ENCODE data around the gene KIAA1549.
"Not testable (repeated sequence)": the region's sequence is repeated elsewhere in the genome, so short reads cannot be mapped to it uniquely, and the experiment has no call there.

Gene KIAA1549

DNA sequence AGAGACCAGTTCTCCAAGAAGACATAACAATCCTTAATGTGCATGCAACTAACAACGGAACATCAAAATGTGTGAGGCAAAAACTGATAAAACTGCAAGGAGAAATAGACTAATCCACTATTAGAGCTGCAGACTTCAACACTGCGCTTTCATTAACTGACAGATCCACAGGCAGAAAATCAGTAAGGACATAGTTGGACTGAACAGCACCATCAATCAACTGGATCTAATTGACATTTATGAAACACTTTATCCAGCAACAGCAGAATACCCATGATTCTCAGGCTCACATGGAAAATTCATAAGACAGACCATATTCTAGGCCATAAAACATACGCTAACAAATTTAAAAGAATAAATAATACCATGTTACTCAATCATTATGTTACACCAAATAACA lies 161.6 kb downstream of the KIAA1549 start:
- DNase-seq (ENCODE audit: low read depth in 1 of 2, low spot score in 1 of 2): no peak

- no peak for DNase-seq (ENCODE audit: low read depth in 1 of 2, low spot score in 1 of 2)
Measured at GRCh38 chr7:138816650-138817049, 164.5 kb downstream of the KIAA1549 start.

- DNase-seq (ENCODE audit: low read depth in 1 of 2, low spot score in 1 of 2): no peak
Measured at GRCh38 chr7:138814816-138815332, 166.3 kb downstream of the KIAA1549 start.

DNA sequence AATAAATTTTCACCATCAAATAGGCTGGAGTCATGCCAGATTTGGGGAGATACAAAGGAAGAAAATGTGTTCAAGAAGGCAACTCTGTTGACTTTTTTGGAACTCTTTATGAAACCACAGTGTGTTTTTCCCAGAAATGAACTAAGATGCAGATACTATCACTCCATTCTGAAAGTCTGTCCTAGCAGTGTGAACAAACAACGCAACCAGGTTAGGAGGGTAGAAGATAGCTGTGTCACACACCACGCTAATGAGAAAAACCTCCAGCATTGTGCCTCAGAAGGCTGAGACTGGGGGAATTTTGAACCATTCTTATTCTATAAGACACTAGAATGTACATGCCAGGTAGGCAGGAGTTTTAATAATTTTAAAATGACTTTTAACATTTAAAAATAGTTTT lies 167.2 kb downstream of the KIAA1549 start:
- no peak for DNase-seq (ENCODE audit: low read depth in 1 of 2, low spot score in 1 of 2)

DNA sequence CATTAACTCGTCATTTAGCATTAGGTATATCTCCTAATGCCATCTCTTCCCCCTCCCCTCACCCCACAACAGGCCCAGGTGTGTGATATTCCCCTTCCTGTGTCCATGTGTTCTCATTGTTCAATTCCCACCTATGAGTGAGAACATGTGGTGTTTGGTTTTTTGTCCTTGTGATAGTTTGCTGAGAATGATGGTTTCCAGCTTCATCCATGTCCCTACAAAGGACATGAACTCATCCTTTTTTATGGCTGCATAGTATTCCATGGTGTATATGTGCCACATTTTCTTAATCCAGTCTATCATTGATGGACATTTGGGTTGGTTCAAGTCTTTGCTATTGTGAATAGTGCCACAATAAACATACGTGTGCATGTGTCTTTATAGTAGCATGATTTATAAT lies 169.9 kb downstream of the KIAA1549 start:
- not testable (repeated sequence) for DNase-seq (ENCODE audit: low read depth in 1 of 2, low spot score in 1 of 2)

DNA sequence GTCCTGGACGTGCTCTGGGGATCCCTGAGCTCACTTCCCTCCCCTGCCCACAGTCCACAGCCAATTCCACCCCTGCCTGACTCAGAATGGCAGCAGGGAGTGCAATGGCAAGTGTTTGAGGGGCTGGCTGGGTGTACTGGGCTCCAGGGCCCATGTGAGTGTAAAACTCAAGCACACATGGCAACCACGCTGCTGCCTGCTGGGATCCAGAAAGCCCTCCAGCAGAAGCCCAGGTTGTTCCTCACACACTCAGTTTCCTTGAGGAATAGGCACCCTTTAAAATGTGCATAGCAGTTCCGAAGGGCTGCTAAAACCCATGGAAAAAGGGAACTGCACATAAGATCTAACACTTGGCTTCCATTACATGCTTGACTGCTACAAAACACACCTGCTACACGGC lies 171.8 kb downstream of the KIAA1549 start:
- no peak for DNase-seq (ENCODE audit: low read depth in 1 of 2, low spot score in 1 of 2)

GRCh38 chr7:138804618-138805017 lies 176.6 kb downstream of the KIAA1549 start:
- DNase-seq (ENCODE audit: low read depth in 1 of 2, low spot score in 1 of 2): no peak

DNA sequence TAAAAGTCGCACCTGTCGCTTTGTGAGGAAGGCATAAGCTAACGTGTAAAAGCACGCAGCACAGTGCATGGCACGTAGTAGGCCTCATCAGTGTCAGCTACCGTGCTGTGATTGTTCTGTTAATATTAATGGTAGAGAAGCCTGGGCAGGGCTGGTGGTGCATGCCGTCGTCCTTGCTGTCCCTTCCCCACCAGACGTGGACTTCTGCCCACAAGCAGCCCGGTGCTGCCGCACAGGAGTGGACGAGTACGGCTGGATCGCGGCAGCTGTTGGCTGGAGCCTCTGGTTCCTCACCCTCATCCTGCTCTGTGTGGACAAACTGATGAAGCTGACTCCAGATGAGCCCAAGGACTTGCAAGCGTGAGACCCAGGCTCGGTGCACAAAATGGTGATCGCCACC lies 178.5 kb downstream of the KIAA1549 start:
- DNase-seq (ENCODE audit: low read depth in 1 of 2, low spot score in 1 of 2): no peak

DNA sequence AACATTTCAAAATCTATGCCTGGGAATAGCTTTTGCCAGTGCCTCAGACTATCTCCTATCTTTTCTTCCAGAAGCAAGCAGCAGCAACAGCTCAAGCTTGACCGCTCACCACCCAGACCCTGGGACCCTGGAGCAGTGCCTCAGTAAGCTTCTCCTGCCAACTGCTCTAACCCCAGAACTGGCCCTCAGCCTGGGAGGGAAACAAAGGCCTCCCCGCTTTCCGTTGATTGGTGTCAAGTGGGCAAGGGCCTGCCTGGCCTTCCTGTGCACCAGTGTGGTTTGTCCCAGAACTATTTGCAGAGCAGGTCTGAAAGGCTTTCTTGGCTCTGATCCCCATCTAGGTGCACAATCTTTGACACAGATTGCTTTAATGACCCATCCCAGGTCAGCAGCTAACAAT lies 179.9 kb downstream of the KIAA1549 start:
- DNase-seq (ENCODE audit: low read depth in 1 of 2, low spot score in 1 of 2): no peak

DNA sequence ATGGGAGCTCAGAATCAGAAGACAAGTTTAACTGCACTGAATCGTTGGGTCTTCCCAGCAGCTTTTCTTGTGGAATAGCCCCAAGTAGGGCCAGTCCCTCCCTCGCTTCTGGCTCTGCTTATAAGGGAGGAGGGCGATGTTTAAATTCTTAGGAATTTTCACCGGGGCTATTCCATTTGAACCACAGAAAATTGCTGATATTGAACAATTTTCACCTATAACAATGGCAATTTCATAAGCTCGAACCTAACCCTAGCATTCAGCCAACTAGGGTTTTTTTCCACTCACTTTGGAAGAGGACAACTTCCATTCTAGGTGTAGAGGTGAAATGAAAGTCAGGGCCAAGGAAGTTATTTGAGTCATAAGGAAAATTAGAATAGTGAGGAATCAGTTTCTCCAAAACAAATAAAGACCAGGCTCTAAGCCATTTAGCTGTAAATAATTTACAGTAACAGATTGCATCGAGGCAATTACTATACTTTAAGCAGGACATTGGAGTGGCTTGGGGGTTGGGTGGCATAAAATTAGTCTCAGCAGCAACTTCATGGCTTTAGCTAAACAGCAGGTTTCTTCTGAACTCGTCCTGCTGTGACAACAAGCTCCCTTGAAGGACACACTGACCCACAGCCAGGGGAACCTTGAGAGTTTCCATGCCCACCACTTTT lies 181.7 kb downstream of the KIAA1549 start:
- DNase-seq (ENCODE audit: low read depth in 1 of 2, low spot score in 1 of 2): no peak

DNA sequence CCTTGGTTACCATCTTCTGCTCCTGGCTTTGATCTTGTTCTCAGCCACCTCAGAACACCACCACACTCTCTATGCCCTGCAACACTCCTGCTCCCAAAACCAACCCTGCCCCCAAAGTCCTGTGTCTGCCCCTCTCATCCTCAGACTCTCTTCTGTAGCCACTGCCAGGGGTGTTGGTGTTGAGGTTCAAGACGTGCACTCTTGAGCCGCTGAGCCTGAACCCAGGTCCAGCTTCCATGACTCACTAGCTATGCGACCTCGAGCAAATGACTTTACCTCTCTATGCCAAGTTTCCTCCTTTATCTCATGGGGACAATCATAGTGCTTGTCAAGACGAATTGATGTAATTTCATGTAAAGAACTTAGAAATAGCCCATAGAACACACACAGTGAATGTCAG lies 182.4 kb downstream of the KIAA1549 start:
- DNase-seq (ENCODE audit: low read depth in 1 of 2, low spot score in 1 of 2): no peak

DNA sequence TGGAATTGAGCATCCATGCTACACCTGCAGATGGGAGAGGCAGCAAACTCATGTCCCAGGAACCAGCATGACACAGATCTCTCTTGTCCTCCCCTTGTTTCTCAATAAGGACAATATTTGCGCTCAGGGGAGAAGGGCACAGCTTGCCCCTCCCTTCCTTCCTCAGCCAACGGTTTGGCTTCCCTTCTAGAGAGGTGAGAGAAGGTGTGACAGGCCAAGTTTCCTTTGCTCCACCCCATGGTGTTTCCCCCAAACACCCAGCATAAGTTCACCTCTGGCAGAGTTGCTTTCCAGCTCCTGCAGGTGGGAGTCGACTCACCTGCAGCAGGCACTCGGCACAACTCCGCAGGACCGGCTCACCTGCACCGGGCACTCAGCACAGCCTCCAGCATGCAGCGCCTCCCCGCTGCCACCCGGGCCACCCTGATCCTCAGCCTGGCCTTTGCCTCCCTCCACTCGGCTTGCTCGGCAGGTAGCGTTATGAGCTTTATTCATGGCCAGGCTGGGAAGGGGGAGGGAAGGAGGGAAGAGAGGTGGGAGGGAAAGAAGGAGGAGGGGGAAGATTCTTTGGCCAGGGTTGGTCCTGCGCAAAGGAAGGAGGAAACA lies 183.4 kb downstream of the KIAA1549 start, which contains the start of the genes ATP6V0A4 and TMEM213:
Gene ATP6V0A4, minus strand, starts transcription at position 482 of the 606 bp plus-strand sequence. CDS start 26,949 bp downstream, outside the sequence.
Gene TMEM213, plus strand, starts transcription at position 280 of the 606 bp plus-strand sequence. Its CDS starts 111 bp downstream, at position 391.
- DNase-seq (ENCODE audit: low read depth in 1 of 2, low spot score in 1 of 2): no peak

GRCh38 chr7:138797046-138797445 lies 184.1 kb downstream of the KIAA1549 start:
- not testable (repeated sequence) for DNase-seq (ENCODE audit: low read depth in 1 of 2, low spot score in 1 of 2)

DNA sequence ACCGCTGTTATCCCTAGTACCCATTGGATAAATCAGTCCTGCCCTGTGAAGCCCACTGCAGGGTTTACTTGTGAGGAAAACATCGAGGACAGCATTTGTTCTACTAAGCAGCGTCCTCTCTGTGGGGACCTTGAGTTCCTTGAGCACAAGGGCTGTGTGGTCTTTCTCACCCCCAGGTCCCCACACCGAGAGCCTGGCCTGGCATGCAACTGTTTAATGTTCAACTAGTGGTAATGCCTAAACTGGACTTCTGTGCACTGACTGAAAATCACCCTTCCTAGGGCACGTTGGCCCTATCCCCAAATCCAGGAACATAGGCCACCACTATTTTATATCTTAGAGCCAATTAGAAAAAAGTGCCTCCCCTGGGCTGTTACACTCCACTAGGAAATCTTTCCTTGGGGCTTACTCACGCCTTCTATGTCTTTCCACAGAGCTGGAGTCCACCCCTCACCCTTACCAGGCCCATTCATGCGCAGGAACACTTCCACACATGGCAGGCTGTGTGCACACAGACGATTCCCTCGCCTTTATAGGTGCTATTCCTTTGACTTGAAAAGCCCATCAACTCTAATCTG lies 185.1 kb downstream of the KIAA1549 start:
- no peak for DNase-seq (ENCODE audit: low read depth in 1 of 2, low spot score in 1 of 2)

DNA sequence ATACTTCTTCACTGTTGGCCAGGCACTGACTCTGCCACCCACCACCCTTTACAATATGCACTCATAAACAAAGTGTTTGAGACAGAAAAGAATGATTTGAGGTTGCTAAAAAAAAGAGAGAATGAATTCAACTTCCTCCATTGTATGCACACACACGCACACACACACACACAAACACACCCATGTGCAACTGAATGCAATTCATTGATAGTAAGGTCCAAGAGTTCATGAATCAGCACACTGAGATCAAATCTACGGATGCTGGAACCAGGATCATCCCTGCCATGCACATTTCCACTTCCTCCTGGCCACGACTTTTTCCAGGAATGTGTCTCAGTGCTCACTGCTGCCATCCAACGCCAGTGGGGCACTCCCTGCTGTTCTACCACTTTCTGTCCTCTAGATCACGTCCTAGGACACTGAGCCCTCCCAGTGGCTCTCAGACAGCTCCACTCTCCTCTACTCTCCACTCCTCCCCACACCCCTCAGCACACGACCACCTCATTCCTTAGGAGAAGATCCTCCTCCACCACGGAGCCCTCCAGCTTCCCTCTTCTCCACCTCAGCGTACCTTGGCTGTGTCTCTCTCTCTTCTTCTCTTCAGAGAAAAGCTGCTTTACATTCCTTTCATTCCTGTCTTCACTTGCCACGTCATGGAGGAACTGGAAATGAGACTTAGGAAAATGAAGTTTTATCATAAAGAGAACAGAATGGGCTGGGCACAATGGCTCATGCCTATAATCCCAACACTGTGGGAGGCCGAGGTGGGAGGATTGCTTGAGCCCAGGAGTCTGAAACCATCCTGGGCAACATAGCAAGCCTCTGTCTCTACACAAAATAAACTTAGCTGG lies 195.4 kb downstream of the KIAA1549 start:
- no peak for DNase-seq (ENCODE audit: low read depth in 1 of 2, low spot score in 1 of 2)

DNA sequence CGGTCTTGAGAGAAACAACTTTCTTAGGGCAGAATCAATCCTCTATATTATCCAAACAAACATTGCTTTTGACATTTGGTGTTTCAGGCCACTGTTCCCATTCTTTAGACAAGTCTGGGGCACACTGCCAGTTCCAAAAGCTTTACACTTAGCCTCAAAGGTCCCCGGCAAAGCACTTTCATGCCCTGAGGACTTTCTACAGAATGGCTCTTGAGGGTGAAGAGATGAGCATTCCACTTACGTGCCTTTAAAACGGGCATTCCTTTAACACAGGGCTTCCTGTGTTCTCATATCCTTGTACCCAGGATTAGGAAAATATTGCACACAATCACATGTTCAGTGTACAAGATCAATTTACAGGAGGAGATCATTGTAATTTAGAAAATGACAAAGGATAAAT lies 196.5 kb downstream of the KIAA1549 start:
- DNase-seq (ENCODE audit: low read depth in 1 of 2, low spot score in 1 of 2): no peak

All from activated CD4-positive, alpha-beta T cell treated with anti-CD3 and anti-CD28 coated beads, Interleukin-2, amount 50 U/mL, for 24 hours (primary cell).